SK-N-DZ (cell line): ENCODE results near the gene MRPL58.
"Not testable (repeated sequence)": the region's sequence is repeated elsewhere in the genome, so short reads cannot be mapped to it uniquely, and the experiment has no call there.

ENCODE experiments used
- DNase-seq: peaks from one replicate; pipeline ENCODE4 v3.0.0-alpha.2; 2015; ENCODE audit warnings: low spot score

The MRPL58 gene

DNA sequence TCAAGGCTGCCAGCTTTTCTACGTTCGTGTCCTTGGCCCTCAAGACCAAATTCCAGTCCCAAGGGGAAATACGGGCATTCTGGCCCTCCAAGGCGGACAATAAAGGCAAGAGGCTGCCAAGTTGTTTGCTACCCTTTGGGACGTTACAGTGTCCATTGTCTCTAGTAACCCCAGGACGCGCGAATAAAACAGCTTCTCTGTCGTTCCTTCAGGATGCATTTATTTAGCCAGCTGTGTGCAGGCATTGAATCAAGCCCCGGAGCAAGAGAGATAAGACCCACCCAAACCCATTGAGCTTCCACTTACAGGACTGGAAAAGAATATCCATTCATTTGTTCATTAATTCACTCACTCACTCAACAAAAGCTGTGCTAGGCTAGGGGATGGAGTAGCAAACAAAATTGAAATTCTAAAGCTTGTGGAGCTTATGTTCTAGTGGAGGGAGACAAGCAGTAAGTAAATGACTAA is 656 bp downstream of the MRPL58 start:
- DNase-seq = no peak

DNA sequence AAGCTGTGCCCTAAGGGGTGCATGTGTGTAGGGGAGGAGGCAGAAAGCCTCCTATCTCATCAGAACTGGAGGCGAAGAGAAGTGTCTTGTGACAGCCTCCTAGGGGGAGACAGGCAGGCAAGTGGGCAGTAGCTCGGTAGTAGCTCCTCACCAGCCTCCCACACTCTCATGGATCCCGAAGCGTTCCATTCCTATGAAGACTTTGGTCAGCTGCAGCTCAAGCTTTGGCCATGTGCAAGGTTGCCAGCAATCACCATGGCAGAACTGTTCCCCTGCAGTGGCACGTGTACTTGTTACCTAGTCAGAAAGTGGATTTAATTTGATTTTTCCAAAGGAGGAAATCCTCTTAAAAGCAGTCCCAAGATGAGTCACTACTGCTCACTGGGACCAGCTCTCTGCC is 6.7 kb downstream of the MRPL58 start:
- no peak for DNase-seq

- DNase-seq = no peak
Observed at GRCh38 chr17:75019710-75020109, 7.2 kb downstream of the MRPL58 start.

- DNase-seq = no peak
Observed at GRCh38 chr17:75020331-75021110, 8.1 kb downstream of the MRPL58 start.

GRCh38 chr17:75024686-75025397 is 12.4 kb downstream of the MRPL58 start:
- no peak for DNase-seq

- not testable (repeated sequence) for DNase-seq
Observed at GRCh38 chr17:75025398-75025734, 12.9 kb downstream of the MRPL58 start.

DNA sequence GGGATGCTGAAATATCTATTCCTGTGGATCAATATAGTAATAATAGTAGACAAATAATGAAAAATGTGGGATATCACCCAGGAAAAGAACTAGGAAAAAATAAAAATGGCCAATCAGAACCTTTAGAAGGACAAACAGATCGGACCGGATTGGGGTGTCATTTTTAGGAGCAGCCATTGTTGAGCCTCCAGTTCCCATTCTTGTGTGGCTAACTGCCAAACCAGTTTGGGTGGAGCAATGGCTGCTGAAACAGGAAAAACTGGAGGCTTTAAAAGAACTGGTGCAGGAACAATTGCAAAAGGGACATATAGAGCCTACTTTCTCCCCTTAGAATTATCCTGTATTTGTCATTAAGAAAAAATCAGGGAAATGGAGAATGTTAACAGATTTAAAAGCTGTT is 14.2 kb downstream of the MRPL58 start:
- not testable (repeated sequence) for DNase-seq

- DNase-seq = no peak
Observed at GRCh38 chr17:75030161-75030560, 17.7 kb downstream of the MRPL58 start.

GRCh38 chr17:75031972-75032719 is 19.7 kb downstream of the MRPL58 start:
- peak; percentile 85 for DNase-seq

- peak; percentile 38 for DNase-seq
Observed at GRCh38 chr17:75032720-75033280, 20.3 kb downstream of the MRPL58 start.

- peak; percentile 97 for DNase-seq
Observed at GRCh38 chr17:75033346-75034235, 21.1 kb downstream of the MRPL58 start.

DNA sequence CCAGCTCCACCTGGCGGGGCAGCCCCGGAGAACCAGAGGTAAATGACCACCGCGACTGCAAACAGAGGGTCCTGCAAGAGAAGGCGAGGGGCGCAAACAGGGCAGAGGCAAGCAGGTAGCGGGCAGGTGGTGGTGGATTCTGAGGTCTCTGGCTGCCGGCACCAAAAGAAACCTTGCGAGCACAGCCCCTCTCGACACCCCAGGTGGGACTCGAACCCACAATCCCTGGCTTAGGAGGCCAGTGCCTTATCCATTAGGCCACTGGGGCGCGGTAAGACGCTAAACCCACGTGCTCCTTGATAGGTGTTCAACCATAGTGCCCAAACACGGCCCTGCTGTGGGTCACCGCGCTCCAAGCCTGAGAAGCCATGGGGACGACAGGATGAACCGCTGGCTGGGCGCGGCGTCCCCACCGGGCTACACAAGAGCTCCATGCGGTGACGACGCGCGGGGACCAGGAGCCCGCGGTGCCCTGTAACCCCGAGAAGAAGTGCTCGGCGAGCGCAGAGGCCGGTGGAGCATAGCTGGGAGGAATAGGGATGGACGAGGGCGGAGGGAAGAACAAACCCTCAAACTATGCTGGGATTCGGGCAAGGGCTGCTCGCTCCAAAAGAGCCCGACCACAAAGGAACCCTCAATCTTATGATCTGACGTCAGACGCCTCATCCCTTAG is 21.9 kb downstream of the MRPL58 start:
- peak; percentile 95 for DNase-seq

DNA sequence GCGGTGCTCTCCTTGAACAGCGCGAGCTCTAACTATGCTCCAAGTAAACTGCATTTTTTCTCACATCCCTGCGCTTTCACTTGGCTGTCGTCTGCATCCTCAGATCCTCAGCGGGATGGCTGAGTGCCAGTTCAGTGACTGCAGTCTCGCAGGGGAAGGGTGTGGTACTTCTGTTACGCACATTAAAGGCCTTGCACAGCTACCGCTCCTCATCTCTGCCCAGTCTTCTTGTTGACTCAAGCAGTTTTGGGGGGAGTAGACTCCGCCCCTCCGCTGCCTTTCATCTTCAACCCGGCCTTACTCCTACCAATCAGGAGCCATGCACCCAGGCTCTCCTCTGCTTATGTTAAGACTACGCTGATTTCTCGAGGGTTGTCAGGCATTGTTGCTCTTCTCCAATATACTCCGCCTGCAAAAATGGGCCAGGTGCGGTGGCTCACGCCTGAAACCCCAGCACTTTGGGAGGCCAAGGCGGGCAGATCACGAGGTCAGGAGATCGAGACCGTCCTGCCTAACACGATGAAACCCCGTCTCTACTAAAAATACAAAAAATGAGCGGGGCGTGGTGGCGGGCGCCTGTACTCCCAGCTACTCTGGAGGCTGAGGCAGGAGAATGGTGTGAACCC is 24.3 kb downstream of the MRPL58 start:
- DNase-seq = peak; percentile 88

DNA sequence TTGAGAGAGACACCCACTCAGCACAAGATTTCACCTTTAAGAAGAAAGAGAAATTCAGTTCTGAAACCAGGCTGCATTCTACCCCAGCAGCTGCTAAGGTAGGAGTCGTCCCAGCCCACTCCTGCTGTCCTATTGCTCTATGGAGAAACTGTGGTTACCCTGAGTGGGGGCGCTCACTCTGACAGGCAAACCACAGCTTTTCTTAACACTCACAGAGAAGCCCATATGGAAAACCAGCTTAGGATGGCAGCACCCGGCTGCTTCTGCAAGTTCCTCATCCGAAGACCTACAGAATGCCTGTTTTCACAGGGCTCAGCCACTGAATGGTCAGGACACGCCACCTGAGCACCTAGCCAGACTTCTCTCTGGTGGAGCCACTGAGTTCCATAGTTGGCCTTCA is 26.8 kb downstream of the MRPL58 start:
- DNase-seq = no peak

GRCh38 chr17:75041656-75042280 is 29.3 kb downstream of the MRPL58 start:
- no peak for DNase-seq

DNA sequence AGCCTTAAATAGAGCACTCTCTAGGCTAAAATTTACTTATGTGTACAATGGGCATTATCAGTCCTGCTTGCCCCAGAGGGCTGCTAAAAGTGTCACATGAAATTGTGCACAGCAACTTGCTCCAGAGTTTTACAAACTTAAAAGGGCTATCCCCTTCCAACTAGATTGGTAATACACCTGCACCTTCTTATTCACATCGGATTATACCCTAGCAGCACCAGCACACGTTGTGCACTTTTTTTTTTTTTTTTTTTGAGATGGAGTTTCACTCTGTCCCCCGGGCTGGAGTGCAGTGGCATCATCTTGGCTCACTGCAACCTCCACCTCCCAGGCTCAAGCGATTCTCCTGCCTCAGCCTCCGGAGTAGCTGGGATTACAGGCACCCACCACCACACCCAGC is 31.3 kb downstream of the MRPL58 start:
- not testable (repeated sequence) for DNase-seq

DNA sequence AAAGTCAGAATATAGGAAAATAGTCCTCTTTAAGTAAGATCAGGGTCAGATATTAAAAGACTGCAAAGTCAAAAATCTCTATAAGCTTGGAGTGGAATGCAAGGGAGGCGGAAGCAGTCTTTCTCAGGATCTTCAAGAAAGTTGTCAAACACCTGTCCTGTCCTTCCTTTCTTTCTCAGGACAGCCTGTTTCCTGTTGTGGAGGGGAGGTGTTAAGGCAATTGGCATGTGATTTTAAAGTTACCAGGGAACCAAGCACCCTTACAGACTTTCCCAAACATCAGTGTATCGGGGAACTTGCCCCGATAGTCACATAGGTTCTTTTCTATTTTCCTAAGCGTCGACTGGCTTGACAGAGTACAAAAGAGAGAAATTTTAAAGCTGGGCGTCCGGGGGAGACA is 32.2 kb downstream of the MRPL58 start:
- no peak for DNase-seq

DNA sequence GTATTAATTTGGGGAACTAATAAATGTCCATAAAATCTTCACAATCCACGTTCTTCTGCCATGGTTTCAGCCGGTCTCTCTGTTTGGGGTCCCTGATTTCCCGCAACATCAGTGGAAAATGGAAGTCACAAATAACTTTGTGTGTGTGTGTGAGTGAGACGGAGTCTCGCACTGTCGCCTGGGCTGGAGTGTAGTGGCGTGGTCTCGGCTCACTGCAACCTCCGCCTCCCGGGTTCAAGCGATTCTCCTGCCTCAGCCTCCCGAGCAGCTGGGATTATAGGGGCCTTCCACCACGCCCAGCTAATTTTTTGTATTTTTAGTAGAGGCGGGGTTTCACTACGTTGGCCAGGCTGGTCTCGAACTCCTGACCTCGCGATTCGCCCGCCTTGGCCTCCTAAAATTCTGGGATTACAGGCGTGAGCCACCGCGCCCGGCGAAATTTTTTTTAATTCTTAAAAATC is 33.5 kb downstream of the MRPL58 start:
- DNase-seq = not testable (repeated sequence)
